ENCODE results near the gene NREP. TPM values are rescaled to one million over a fixed set of nuclear protein-coding genes. Genes with fewer than 3 reads are reported as not detected.

NREP gene
- total RNA-seq, 1 donor from 2014 or later: 19.3 TPM

- Histone ChIP-seq H3K4me1 (no peaks in the 10 kb centered on the region), H3K27ac (no peak overlapping the region), H3K36me3 (no peaks in the 10 kb centered on the region), H3K4me3 (no peak overlapping the region), H3K27me3 (no peaks in the 10 kb centered on the region), H3K9me3 (no peaks in the 10 kb centered on the region)
- ATAC-seq (no peak), DNase-seq (no peak)
- intact Hi-C loops (cut with DNase I): no loop called here
- TF ChIP-seq, protein P1, sequence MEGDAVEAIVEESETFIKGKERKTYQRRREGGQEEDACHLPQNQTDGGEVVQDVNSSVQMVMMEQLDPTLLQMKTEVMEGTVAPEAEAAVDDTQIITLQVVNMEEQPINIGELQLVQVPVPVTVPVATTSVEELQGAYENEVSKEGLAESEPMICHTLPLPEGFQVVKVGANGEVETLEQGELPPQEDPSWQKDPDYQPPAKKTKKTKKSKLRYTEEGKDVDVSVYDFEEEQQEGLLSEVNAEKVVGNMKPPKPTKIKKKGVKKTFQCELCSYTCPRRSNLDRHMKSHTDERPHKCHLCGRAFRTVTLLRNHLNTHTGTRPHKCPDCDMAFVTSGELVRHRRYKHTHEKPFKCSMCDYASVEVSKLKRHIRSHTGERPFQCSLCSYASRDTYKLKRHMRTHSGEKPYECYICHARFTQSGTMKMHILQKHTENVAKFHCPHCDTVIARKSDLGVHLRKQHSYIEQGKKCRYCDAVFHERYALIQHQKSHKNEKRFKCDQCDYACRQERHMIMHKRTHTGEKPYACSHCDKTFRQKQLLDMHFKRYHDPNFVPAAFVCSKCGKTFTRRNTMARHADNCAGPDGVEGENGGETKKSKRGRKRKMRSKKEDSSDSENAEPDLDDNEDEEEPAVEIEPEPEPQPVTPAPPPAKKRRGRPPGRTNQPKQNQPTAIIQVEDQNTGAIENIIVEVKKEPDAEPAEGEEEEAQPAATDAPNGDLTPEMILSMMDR (IDR thresholded peaks at IDR 0.05): no peak
Measured at GRCh38 chr5:111703662-111704061, 53.3 kb downstream of the NREP start.

DNA sequence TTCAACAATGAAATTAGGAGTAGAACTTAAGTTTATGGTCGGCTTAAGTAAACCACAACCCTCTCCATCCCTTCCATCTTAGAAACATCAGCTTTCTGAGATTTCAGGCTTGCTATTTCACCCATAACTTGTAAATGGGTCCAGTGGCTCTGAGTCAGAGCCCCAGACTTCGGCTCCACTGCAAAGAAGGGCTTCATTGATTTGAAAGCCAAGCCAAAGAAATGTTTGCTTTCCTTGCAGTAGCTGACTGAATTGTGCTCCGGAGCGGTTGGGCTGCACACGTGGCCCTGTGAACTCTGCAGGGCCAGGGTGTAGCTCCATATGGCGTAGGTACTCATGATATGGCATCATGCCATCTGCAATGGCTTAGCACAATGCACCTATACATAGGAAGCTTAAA is 57.0 kb downstream of the NREP start:
- ATAC-seq (no peak), DNase-seq (no peak)
- Histone ChIP-seq H3K27ac (no peak overlapping the region), H3K36me3 (no peaks in the 10 kb centered on the region), H3K4me1 (peaks cover 11% of the 10 kb centered on the region), H3K27me3 (no peaks in the 10 kb centered on the region), H3K9me3 (no peaks in the 10 kb centered on the region), H3K4me3 (no peak overlapping the region)
- intact Hi-C loops (cut with DNase I): no loop called here
- TF ChIP-seq, protein P1 (IDR thresholded peaks at IDR 0.05): no peak

GRCh38 chr5:111699324-111699723 is 57.7 kb downstream of the NREP start:
- H3K27me3 ChIP-seq: no peaks in the 10 kb centered on the region
- ATAC-seq: peak; percentile 57
- intact Hi-C loops (cut with DNase I): no loop called here
- TF ChIP-seq, protein P1 (IDR thresholded peaks at IDR 0.05): no peak
- H3K27ac ChIP-seq: no peak overlapping the region
- peaks cover 11% of the 10 kb centered on the region for H3K4me1 ChIP-seq
- H3K36me3 ChIP-seq: no peaks in the 10 kb centered on the region
- no peak for DNase-seq
- H3K4me3 ChIP-seq: no peak overlapping the region
- no peaks in the 10 kb centered on the region for H3K9me3 ChIP-seq

DNA sequence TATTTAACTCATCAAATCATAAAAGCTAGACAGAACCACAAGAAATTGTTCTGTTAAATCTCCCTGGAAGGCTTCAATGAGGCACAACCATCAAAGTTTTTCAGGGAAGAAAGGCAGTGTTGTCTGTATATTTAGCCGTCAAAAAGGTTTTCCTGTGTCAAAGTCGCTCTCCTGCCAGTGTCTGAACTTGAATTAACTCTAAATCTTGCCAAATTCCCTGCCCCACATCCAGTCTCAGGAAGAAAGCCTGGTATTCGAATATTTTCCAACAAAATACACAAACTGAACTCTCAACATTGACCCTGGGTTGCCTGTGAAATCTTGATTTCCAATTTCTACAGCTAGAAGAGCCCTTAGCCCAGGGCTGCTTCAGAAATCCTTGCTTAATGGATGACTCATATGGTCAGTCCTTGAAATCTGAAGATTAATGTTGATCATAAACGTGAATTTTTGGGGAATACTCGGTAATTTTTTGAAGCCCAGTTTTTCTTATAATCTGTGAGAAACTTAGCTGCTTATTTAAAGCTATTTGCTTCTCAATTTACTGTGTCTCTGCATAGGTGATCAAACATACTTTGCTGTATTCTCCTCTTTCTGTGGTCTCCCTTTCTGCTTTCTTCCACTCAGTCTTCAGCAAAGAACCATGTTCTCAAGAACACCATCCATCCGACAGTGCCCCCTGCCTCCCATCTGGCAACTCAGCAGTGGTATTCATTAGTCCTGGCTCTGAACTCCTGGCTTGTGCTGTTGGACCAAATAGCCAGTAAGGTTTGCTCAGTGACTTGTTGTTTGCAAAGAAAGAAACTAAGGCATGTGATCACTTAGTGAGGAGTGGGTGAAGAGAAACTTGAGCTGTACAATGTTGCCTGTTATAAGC is 58.9 kb downstream of the NREP start:
- DNase-seq: no peak
- no peaks in the 10 kb centered on the region for H3K36me3 ChIP-seq
- no peaks in the 10 kb centered on the region for H3K9me3 ChIP-seq
- peaks cover 11% of the 10 kb centered on the region for H3K4me1 ChIP-seq
- H3K27ac ChIP-seq: no peak overlapping the region
- intact Hi-C loops (cut with DNase I): no loop called here
- no peaks in the 10 kb centered on the region for H3K27me3 ChIP-seq
- no peak overlapping the region for H3K4me3 ChIP-seq
- TF ChIP-seq, protein P1 (IDR thresholded peaks at IDR 0.05): no peak
- ATAC-seq: peak; percentile 53

- Histone ChIP-seq H3K36me3 (no peaks in the 10 kb centered on the region), H3K9me3 (no peaks in the 10 kb centered on the region), H3K4me3 (no peak overlapping the region), H3K27me3 (no peaks in the 10 kb centered on the region), H3K27ac (no peak overlapping the region), H3K4me1 (peaks cover 11% of the 10 kb centered on the region)
- TF ChIP-seq, protein P1 (IDR thresholded peaks at IDR 0.05): no peak
- DNase-seq (no peak), ATAC-seq (peak; percentile 13)
- intact Hi-C loops (cut with DNase I): no loop called here
Measured at GRCh38 chr5:111697215-111697614, 59.8 kb downstream of the NREP start.

All from upper lobe of right lung (tissue), 1 donor.